Smooth muscle cell (in vitro differentiated cells): ENCODE results near the gene FNDC3A. TPM values are rescaled to one million over a fixed set of nuclear protein-coding genes. Genes with fewer than 3 reads are reported as not detected.

Experiments used
- DNase-seq: peaks from one replicate; lab custom pipeline; 2025; ENCODE audit not compliant: unreplicated experiment; lab: John Stamatoyannopoulos, UW
- H2AFZ ChIP-seq: fragments of 200-600 bp; sonication (generic); 2 replicates; pipeline ENCODE4 v1.6.0; 2016; ENCODE audit warnings: antibody characterized with exemption, low read depth, mild to moderate bottlenecking
- H3F3A ChIP-seq: fragments of 200-600 bp; sonication (generic); 2 replicates; pipeline ENCODE4 v1.6.0; 2017; ENCODE audit warnings: antibody characterized with exemption, low read depth
- H3K27ac ChIP-seq: fragments of 200-600 bp; sonication (generic); 2 replicates; pipeline ENCODE4 v1.5.1; 2016; ENCODE audit warnings: low read depth, mild to moderate bottlenecking
- H3K27me3 ChIP-seq: fragments of 200-600 bp; sonication (generic); 2 replicates; pipeline ENCODE4 v1.6.1; 2016; ENCODE audit warnings: low read depth, mild to moderate bottlenecking
- H3K36me3 ChIP-seq: fragments of 200-600 bp; sonication (generic); 2 replicates; pipeline ENCODE4 v1.5.1; 2016; ENCODE audit warnings: low read depth
- H3K4me1 ChIP-seq: fragments of 200-600 bp; sonication (generic); 2 replicates; pipeline ENCODE4 v1.5.1; 2016; ENCODE audit warnings: low read depth
- H3K4me2 ChIP-seq: fragments of 200-600 bp; sonication (generic); 2 replicates; pipeline ENCODE4 v1.6.0; 2016; ENCODE audit warnings: mild to moderate bottlenecking
- H3K4me3 ChIP-seq: fragments of 200-600 bp; sonication (generic); 2 replicates; pipeline ENCODE4 v1.5.1; 2016; ENCODE audit warnings: mild to moderate bottlenecking
- H3K79me2 ChIP-seq: fragments of 200-600 bp; sonication (generic); 2 replicates; pipeline ENCODE4 v1.6.0; 2016; ENCODE audit warnings: low read depth, mild to moderate bottlenecking
- H3K9ac ChIP-seq: fragments of 200-600 bp; sonication (generic); 2 replicates; pipeline ENCODE4 v1.6.0; 2016; ENCODE audit warnings: low read depth
- H3K9me3 ChIP-seq: fragments of 200-600 bp; sonication (generic); replicated peaks from 2 replicates; pipeline ENCODE4 v1.5.1; 2016; ENCODE audit warnings: low read depth
- H4K20me1 ChIP-seq: fragments of 200-600 bp; sonication (generic); 2 replicates; pipeline ENCODE4 v1.6.0; 2016; ENCODE audit warnings: low read depth
- CTCF ChIP-seq: fragments of 200-600 bp; sonication (generic); IDR thresholded peaks from 2 replicates; pipeline ENCODE4 v1.5.1; 2017; ENCODE audit warnings: borderline replicate concordance, mild to moderate bottlenecking, antibody characterized with exemption; ENCODE audit not compliant: insufficient read depth, poor library complexity, severe bottlenecking
- WGBS: methylation state at CpG from one replicate; pipeline ENCODE4 v1.1.7; 2016; ENCODE audit warnings: low lambda C conversion rate; 5-methylcytosine and 5-hydroxymethylcytosine counted together
- polyA plus RNA-seq: library from polyadenylated mRNA; unstranded; fragments of >200 nt; fragmentation: Nextera tagmentation; extraction: Ambion mirVana; gene quantifications from 2 replicates; pipeline ENCODE4 v1.2.1, GENCODE V29; 2016
- total RNA-seq: library from RNA; depleted of rRNA; stranded (reverse); fragments of >200 nt; gene quantifications from 2 replicates; pipeline ENCODE4 v1.2.3, GENCODE V29; 2014

Gene FNDC3A
- total and polyA plus RNA-seq, 2 experiments from 2014 or later, result 22.0 to 104 TPM

- Histone ChIP-seq H3K4me3 (no peak overlapping the region), H3K4me1 (peaks cover 3% of the 10 kb centered on the region), H3K79me2 (peaks cover 19% of the 10 kb centered on the region), H3K36me3 (no peaks in the 10 kb centered on the region), H4K20me1 (no peaks in the 10 kb centered on the region), H3K27me3 (no peaks in the 10 kb centered on the region), H3K27ac (peak overlapping the region; percentile 93), H3F3A (peaks cover 4% of the 10 kb centered on the region), H3K9me3 (no peaks in the 10 kb centered on the region), H3K4me2 (peak overlapping the region; percentile 19), H3K9ac (no peak overlapping the region), H2AFZ (no peak overlapping the region)
- no peak for DNase-seq
- no peak for TF ChIP-seq CTCF
Measured at GRCh38 chr13:49098771-49099512, 123.2 kb downstream of the FNDC3A start.

- no peak for TF ChIP-seq CTCF
- Histone ChIP-seq H3K4me1 (peaks cover 3% of the 10 kb centered on the region), H3K27me3 (no peaks in the 10 kb centered on the region), H3K36me3 (no peaks in the 10 kb centered on the region), H3K9me3 (no peaks in the 10 kb centered on the region), H3K4me3 (no peak overlapping the region), H3K79me2 (peaks cover 15% of the 10 kb centered on the region), H3K9ac (no peak overlapping the region), H3K4me2 (no peak overlapping the region), H4K20me1 (no peaks in the 10 kb centered on the region), H2AFZ (no peak overlapping the region), H3F3A (peaks cover 4% of the 10 kb centered on the region), H3K27ac (peak overlapping the region; percentile 93)
- 98% methylated on average over 2 of the region's 2 CpGs for WGBS
- no peak for DNase-seq
Measured at GRCh38 chr13:49099513-49099877, 123.8 kb downstream of the FNDC3A start.

DNA sequence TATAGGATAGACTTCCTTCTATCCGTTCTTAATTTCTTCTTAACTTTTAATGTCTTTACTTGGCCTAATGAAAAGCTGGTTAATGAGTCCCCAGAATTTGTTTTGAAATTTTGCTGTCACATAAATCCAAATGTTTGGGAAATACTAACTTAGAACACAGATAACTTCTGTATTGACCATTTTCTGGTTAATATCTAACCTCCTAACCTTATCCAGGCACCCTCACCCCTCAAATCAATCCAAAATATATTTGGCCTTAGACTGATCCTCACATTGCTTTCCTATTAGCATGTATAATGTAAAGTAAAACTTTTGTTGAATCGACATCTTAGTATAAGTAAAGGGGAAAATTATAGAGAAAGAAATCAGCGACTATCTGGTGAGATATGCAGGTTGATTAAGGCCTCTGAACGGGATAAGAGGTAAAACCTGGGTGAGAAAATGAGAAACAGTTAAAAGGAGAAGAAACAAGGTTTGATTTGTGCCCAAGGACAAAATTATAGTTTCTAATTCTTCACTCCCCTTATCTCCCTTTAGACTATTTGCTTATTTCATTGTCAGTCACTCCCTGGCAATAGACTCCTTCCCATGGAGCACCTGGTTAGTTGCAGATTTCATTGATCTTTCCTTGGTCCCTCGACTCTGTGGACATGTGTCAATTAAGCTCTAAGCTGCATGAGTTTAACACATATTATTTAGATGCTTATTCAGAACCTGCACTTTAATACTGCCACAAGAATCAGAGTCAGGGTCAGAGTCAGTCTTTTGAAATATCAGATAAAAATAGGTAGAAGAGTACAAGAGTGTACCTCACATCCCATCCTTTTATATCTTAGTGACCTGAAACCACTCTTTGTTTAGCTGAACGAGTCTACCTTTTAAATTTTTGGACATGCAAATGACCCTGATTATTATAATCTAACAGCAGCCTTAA, 125.2 kb downstream of the FNDC3A start:
- WGBS, result 90% methylated on average over 6 of the region's 6 CpGs
- H3K9ac ChIP-seq, result no peak overlapping the region
- no peak overlapping the region for H3K4me3 ChIP-seq
- no peaks in the 10 kb centered on the region for H4K20me1 ChIP-seq
- no peak overlapping the region for H2AFZ ChIP-seq
- no peaks in the 10 kb centered on the region for H3K9me3 ChIP-seq
- no peaks in the 10 kb centered on the region for H3K27me3 ChIP-seq
- TF ChIP-seq CTCF, result no peak
- DNase-seq, result no peak
- H3K36me3 ChIP-seq, result no peaks in the 10 kb centered on the region
- peaks cover 5% of the 10 kb centered on the region for H3K79me2 ChIP-seq
- H3F3A ChIP-seq, result peaks cover 4% of the 10 kb centered on the region
- H3K4me1 ChIP-seq, result peaks cover 3% of the 10 kb centered on the region
- no peak overlapping the region for H3K4me2 ChIP-seq
- H3K27ac ChIP-seq, result no peak overlapping the region
